Glomerular endothelial cell (primary cell): ENCODE data around the gene MYO18B. TPM values are rescaled to one million over a fixed set of nuclear protein-coding genes. Genes with fewer than 3 reads are reported as not detected.

Experiments
- DNase-seq: peaks from one replicate; pipeline ENCODE4 v3.0.0-alpha.2; 2011; ENCODE audit warnings: low read depth, low spot score; ENCODE audit errors: extremely low read depth
- total RNA-seq: library from RNA; depleted of rRNA; stranded (reverse); fragments of >200 nt; gene quantifications from 2 replicates; pipeline ENCODE4 v1.2.3, GENCODE V29; 2015

Gene MYO18B
- total RNA-seq, 1 donor from 2014 or later = 0.12 TPM

- DNase-seq = no peak
Observed at GRCh38 chr22:25933158-25933788, 191.3 kb downstream of the MYO18B start.

- no peak for DNase-seq
Observed at GRCh38 chr22:25935266-25936058, 193.5 kb downstream of the MYO18B start.

- no peak for DNase-seq
Observed at GRCh38 chr22:25938151-25938550, 196.2 kb downstream of the MYO18B start.

GRCh38 chr22:25939384-25939783, 197.4 kb downstream of the MYO18B start:
- no peak for DNase-seq

GRCh38 chr22:25940479-25940878, 198.5 kb downstream of the MYO18B start:
- no peak for DNase-seq

GRCh38 chr22:25941365-25941960, 199.5 kb downstream of the MYO18B start:
- no peak for DNase-seq

GRCh38 chr22:25942115-25942855, 200.3 kb downstream of the MYO18B start:
- DNase-seq = no peak

GRCh38 chr22:25942856-25943411, 200.9 kb downstream of the MYO18B start:
- no peak for DNase-seq

GRCh38 chr22:25950111-25950510, 208.1 kb downstream of the MYO18B start:
- DNase-seq = no peak

- no peak for DNase-seq
Observed at GRCh38 chr22:25953276-25953675, 211.3 kb downstream of the MYO18B start.

- DNase-seq = no peak
Observed at GRCh38 chr22:25953919-25954318, 211.9 kb downstream of the MYO18B start.

GRCh38 chr22:25955323-25955722, 213.3 kb downstream of the MYO18B start:
- DNase-seq = no peak

GRCh38 chr22:25956801-25957200, 214.8 kb downstream of the MYO18B start:
- no peak for DNase-seq

- no peak for DNase-seq
Observed at GRCh38 chr22:25959818-25960774, 218.1 kb downstream of the MYO18B start.

GRCh38 chr22:25961699-25962098, 219.7 kb downstream of the MYO18B start:
- DNase-seq = no peak

- no peak for DNase-seq
Observed at GRCh38 chr22:25962711-25963110, 220.7 kb downstream of the MYO18B start.

- no peak for DNase-seq
Observed at GRCh38 chr22:25964961-25965730, 223.2 kb downstream of the MYO18B start.

GRCh38 chr22:25966448-25966913, 224.5 kb downstream of the MYO18B start:
- DNase-seq = no peak

- DNase-seq = no peak
Observed at GRCh38 chr22:25969286-25969685, 227.3 kb downstream of the MYO18B start.
